PC-3 (cell line): Measurements from ENCODE around the gene FLNB. TPM values are rescaled to one million over a fixed set of nuclear protein-coding genes. Genes with fewer than 3 reads are reported as not detected.

Source experiments
- ATAC-seq: fragments of 200-7000 bp; cut with Tn5 transposase; 2 replicates; pipeline ENCODE4 v1.9.1; 2020; ENCODE audit warnings: mild to moderate bottlenecking, moderate library complexity
- BruUV-seq: library from RNA; stranded (reverse); fragments of 400-500 nt; replicated peaks from 2 replicates; lab custom pipeline; 2021; lab: Mats Ljungman, UMichigan
- CTCF ChIA-PET: fragments of 300-600 bp; sonication (Branson Sonifier 250); formaldehyde crosslinking; loops from one replicate; lab custom pipeline; 2022; ENCODE audit warnings: antibody characterized with exemption; lab: Charles Lee
- POLR2A ChIA-PET: fragments of 300-600 bp; sonication (Branson Sonifier 250); formaldehyde crosslinking; loops from one replicate; lab custom pipeline; 2022; ENCODE audit warnings: antibody characterized with exemption; ENCODE audit not compliant: unreplicated experiment; lab: Charles Lee
- DNase-seq: peaks from one replicate; pipeline ENCODE4 v3.0.0-alpha.2; 2015
- H2AFZ ChIP-seq: fragments of 300-600 bp; sonication (generic); 2 replicates; pipeline ENCODE4 v1.6.0; 2016; ENCODE audit warnings: antibody characterized with exemption, low read length
- H3F3A ChIP-seq: fragments of 300-600 bp; sonication (generic); one replicate; pipeline ENCODE4 v1.6.0; 2017; ENCODE audit warnings: antibody characterized with exemption, low read length, control low read depth, mild to moderate bottlenecking; ENCODE audit not compliant: unreplicated experiment
- H3K27ac ChIP-seq: fragments of 300-600 bp; sonication (generic); 2 replicates; pipeline ENCODE4 v1.5.1; 2016; ENCODE audit warnings: mild to moderate bottlenecking, low read length
- H3K27me3 ChIP-seq: fragments of 300-600 bp; sonication (generic); 2 replicates; pipeline ENCODE4 v1.6.1; 2016; ENCODE audit warnings: low read length, mixed read lengths
- H3K36me3 ChIP-seq: fragments of 300-600 bp; sonication (generic); 2 replicates; pipeline ENCODE4 v1.6.1; 2016; ENCODE audit warnings: low read depth, mixed run types, low read length, mixed read lengths
- H3K4me1 ChIP-seq: fragments of 300-600 bp; sonication (generic); 2 replicates; pipeline ENCODE4 v1.5.1; 2016; ENCODE audit warnings: low read length; ENCODE audit not compliant: insufficient read depth
- H3K4me2 ChIP-seq: fragments of 300-600 bp; sonication (generic); 2 replicates; pipeline ENCODE4 v1.6.0; 2016; ENCODE audit warnings: low read length
- H3K4me3 ChIP-seq: fragments of 300-600 bp; sonication (generic); 2 replicates; pipeline ENCODE4 v1.5.1; 2016; ENCODE audit warnings: mild to moderate bottlenecking, low read length, mixed read lengths
- H3K79me2 ChIP-seq: fragments of 300-600 bp; sonication (generic); 2 replicates; pipeline ENCODE4 v1.6.1; 2017; ENCODE audit warnings: low read length, mixed read lengths
- H3K9ac ChIP-seq: fragments of 300-600 bp; sonication (generic); 2 replicates; pipeline ENCODE4 v1.6.0; 2016; ENCODE audit warnings: mild to moderate bottlenecking, low read length
- H3K9me2 ChIP-seq: fragments of 300-600 bp; sonication (generic); replicated peaks from 2 replicates; pipeline ENCODE4 v1.6.1; 2016; ENCODE audit warnings: mixed run types, low read length, mixed read lengths
- H3K9me3 ChIP-seq: fragments of 300-600 bp; sonication (generic); 2 replicates; pipeline ENCODE4 v1.6.1; 2016; ENCODE audit warnings: low read length, mixed read lengths
- H4K20me1 ChIP-seq: fragments of 300-600 bp; sonication (generic); 2 replicates; pipeline ENCODE4 v1.6.1; 2016; ENCODE audit warnings: low read length, mixed read lengths
- CTCF ChIP-seq: fragments of 300-600 bp; sonication (generic); conservative IDR thresholded peaks from 2 replicates; pipeline ENCODE4 v1.5.1; 2017; ENCODE audit warnings: antibody characterized with exemption, low read depth, mild to moderate bottlenecking, low read length
- EZH2 ChIP-seq: fragments of 300-600 bp; sonication (generic); IDR thresholded peaks from one replicate; pipeline ENCODE4 v1.6.1; 2017; ENCODE audit warnings: antibody characterized with exemption, mild to moderate bottlenecking, low read length; ENCODE audit not compliant: unreplicated experiment
- EZH2phosphoT487 ChIP-seq: fragments of 300-600 bp; sonication (generic); IDR thresholded peaks from 2 replicates; pipeline ENCODE4 v1.6.1; 2018; ENCODE audit warnings: mild to moderate bottlenecking, antibody characterized with exemption, low read length, borderline replicate concordance
- intact Hi-C: fragments of 100-400 bp; cut with micrococcal nuclease; formaldehyde crosslinking; loops from 2 replicates; pipeline ENCODE4 v1.9.0; 2023
- total RNA-seq: library from RNA; depleted of rRNA; stranded (reverse); fragments of >200 nt; gene quantifications from 2 replicates; pipeline ENCODE4 v1.2.3, GENCODE V29; 2014

The FLNB gene
- total RNA-seq, 1 experiment from 2014 or later: 505 TPM

- H3K4me1 ChIP-seq: peaks cover 64% of the 10 kb centered on the region
- no peak overlapping the region for H2AFZ ChIP-seq
- H3K27me3 ChIP-seq: no peaks in the 10 kb centered on the region
- BruUV-seq: no TSS peak
- no peaks in the 10 kb centered on the region for H3F3A ChIP-seq
- no peaks in the 10 kb centered on the region for H3K9me3 ChIP-seq
- intact Hi-C loops: loop anchor here (1.0 to 10.0 kb wide), 4 partner anchors 17 to 152 kb away; no protein-coding TSS in a partner anchor
- ChIA-PET CTCF (interaction anchor here (0.6 kb wide), 1 partner anchor 15 kb away, joined by 3 read pairs; no protein-coding TSS in a partner anchor), POLR2A (no interaction called here)
- peaks cover 20% of the 10 kb centered on the region for H3K36me3 ChIP-seq
- peaks cover 61% of the 10 kb centered on the region for H4K20me1 ChIP-seq
- H3K9ac ChIP-seq: peak overlapping the region; percentile 97
- no peaks in the 10 kb centered on the region for H3K9me2 ChIP-seq
- peak overlapping the region; percentile 84 for H3K4me2 ChIP-seq
- peak; percentile 85 for DNase-seq
- TF ChIP-seq CTCF (no peak), EZH2 (no peak), EZH2phosphoT487 (no peak)
- peaks cover 80% of the 10 kb centered on the region for H3K79me2 ChIP-seq
- peak overlapping the region; percentile 96 for H3K4me3 ChIP-seq
- peak overlapping the region; percentile 66 for H3K27ac ChIP-seq
- ATAC-seq: peak; percentile 12
These were observed 1.7 kb downstream of the FLNB start for GRCh38 chr3:58009749-58010535.

GRCh38 chr3:58010562-58010961 lies 2.3 kb downstream of the FLNB start:
- ChIA-PET CTCF (interaction anchor here (0.6 kb wide), 1 partner anchor 14 kb away, joined by 3 read pairs; no protein-coding TSS in a partner anchor), POLR2A (interaction anchor here (0.7 kb wide), 1 partner anchor 13 kb away, joined by 7 read pairs; no protein-coding TSS in a partner anchor)
- no TSS peak for BruUV-seq
- peak overlapping the region; percentile 84 for H3K4me2 ChIP-seq
- peak overlapping the region; percentile 49 for H3K9ac ChIP-seq
- no peaks in the 10 kb centered on the region for H3K27me3 ChIP-seq
- no peak for DNase-seq
- H3K36me3 ChIP-seq: peaks cover 26% of the 10 kb centered on the region
- H3K79me2 ChIP-seq: peaks cover 86% of the 10 kb centered on the region
- TF ChIP-seq EZH2phosphoT487 (no peak), CTCF (no peak), EZH2 (no peak)
- ATAC-seq: no peak
- no peak overlapping the region for H2AFZ ChIP-seq
- no peaks in the 10 kb centered on the region for H3F3A ChIP-seq
- no peaks in the 10 kb centered on the region for H3K9me2 ChIP-seq
- H4K20me1 ChIP-seq: peaks cover 68% of the 10 kb centered on the region
- H3K27ac ChIP-seq: peak overlapping the region; percentile 66
- peak overlapping the region; percentile 96 for H3K4me3 ChIP-seq
- H3K4me1 ChIP-seq: peaks cover 64% of the 10 kb centered on the region
- no peaks in the 10 kb centered on the region for H3K9me3 ChIP-seq
- intact Hi-C loops: loop anchor here (1.0 to 2.0 kb wide), 2 partner anchors 16 to 30 kb away; no protein-coding TSS in a partner anchor
